Testis (tissue), 3 donors: ENCODE results near the gene HOXA2. TPM values are rescaled to one million over a fixed set of nuclear protein-coding genes. Genes with fewer than 3 reads are reported as not detected.

Experiments
- DNase-seq: peaks from one replicate; pipeline ENCODE4 v3.0.0-alpha.2; 2019
- H3K27ac ChIP-seq, 2 donors: fragments of 200-600 bp; sonication (generic); one replicate each; pipeline ENCODE4 v1.5.1; 2019
- H3K27me3 ChIP-seq: fragments of 200-600 bp; sonication (generic); one replicate; pipeline ENCODE4 v1.5.1; 2019
- H3K36me3 ChIP-seq: fragments of 200-600 bp; sonication (generic); one replicate; pipeline ENCODE4 v1.5.1; 2017; ENCODE audit warnings: low read depth; ENCODE audit errors: missing control alignments
- H3K4me1 ChIP-seq: fragments of 200-600 bp; sonication (generic); one replicate; pipeline ENCODE4 v1.5.1; 2019
- H3K4me3 ChIP-seq, 2 donors: fragments of 200-600 bp; sonication (generic); one replicate each; pipeline ENCODE4 v1.5.1; 2017 to 2019
- H3K9me3 ChIP-seq: fragments of 200-600 bp; sonication (generic); one replicate; pipeline ENCODE4 v1.5.1; 2017
- CTCF ChIP-seq, 3 experiments: fragments of 450-650 bp in 2 of 3; fragments of 200-600 bp in 1 of 3; sonication (generic) in 1 of 3; IDR thresholded peaks; one replicate each; pipeline ENCODE4 v1.5.1; 2016 to 2019; ENCODE audit warnings: antibody characterized with exemption in 3 of 3, mild to moderate bottlenecking in 2 of 3, moderate library complexity in 1 of 3
- POLR2A ChIP-seq: fragments of 450-650 bp; IDR thresholded peaks from one replicate; pipeline ENCODE4 v1.6.1; 2017; ENCODE audit warnings: antibody characterized with exemption, mild to moderate bottlenecking, moderate library complexity
- WGBS, 2 donors: methylation state at CpG; one replicate each; pipeline ENCODE4 v1.1.5; 2018; 5-methylcytosine and 5-hydroxymethylcytosine counted together
- intact Hi-C: fragments of 100-400 bp; cut with DNase I; formaldehyde crosslinking; loops from one replicate; pipeline ENCODE4 v1.15.1; 2023; ENCODE audit warnings: low total_unique reads
- polyA plus RNA-seq: library from polyadenylated mRNA; stranded (reverse); fragments of 350-450 nt; fragmentation: Illumina TruSeq; extraction: RNeasy Lipid Tissue Mini Kit (QIAGEN cat#74804); gene quantifications from one replicate; pipeline ENCODE4 v1.2.3, GENCODE V29; 2014; ENCODE audit warnings: low read depth, low replicate concordance; ENCODE audit not compliant: insufficient read depth
- total RNA-seq, 2 donors: library from RNA; depleted of rRNA; stranded (reverse); fragments of >200 nt; gene quantifications; one replicate each; pipeline ENCODE4 v1.2.3, GENCODE V29; 2016

The HOXA2 gene
- total and polyA plus RNA-seq, 3 donors from 2014 or later: 0.31 to 0.32 TPM; not detected in 1

GRCh38 chr7:27128776-27129728 lies 26.6 kb upstream of the HOXA2 start:
- Histone ChIP-seq H3K36me3 (no peaks in the 10 kb centered on the region), H3K4me3 (peak overlapping the region in 1 of 2 donors; percentile 45), H3K27me3 (no peaks in the 10 kb centered on the region), H3K27ac (no peak overlapping the region), H3K4me1 (no peaks in the 10 kb centered on the region), H3K9me3 (no peaks in the 10 kb centered on the region)
- TF ChIP-seq CTCF (IDR thresholded peaks at IDR 0.05) (no peak), POLR2A (no peak)
- DNase-seq: no peak
- intact Hi-C loops: no loop called here
- 29 to 34% methylated on average over 23 to 28 of the region's 28 CpGs for WGBS, 2 donors

- DNase-seq: no peak
- Histone ChIP-seq H3K9me3 (no peaks in the 10 kb centered on the region), H3K27ac (no peak overlapping the region), H3K4me3 (no peak overlapping the region), H3K36me3 (no peaks in the 10 kb centered on the region), H3K27me3 (no peaks in the 10 kb centered on the region), H3K4me1 (no peaks in the 10 kb centered on the region)
- WGBS, 2 donors: 47 to 57% methylated on average over 2 of the region's 2 CpGs
- no peak for TF ChIP-seq CTCF (IDR thresholded peaks at IDR 0.05)
- TF ChIP-seq POLR2A: no peak
- intact Hi-C loops: no loop called here
Measured at GRCh38 chr7:27128034-27128433, 25.6 kb upstream of the HOXA2 start.

- TF ChIP-seq POLR2A: no peak
- no peak for TF ChIP-seq CTCF (IDR thresholded peaks at IDR 0.05)
- 53 to 59% methylated on average over 3 of the region's 3 CpGs for WGBS, 2 donors
- Histone ChIP-seq H3K27me3 (no peaks in the 10 kb centered on the region), H3K9me3 (no peaks in the 10 kb centered on the region), H3K4me1 (no peaks in the 10 kb centered on the region), H3K27ac (no peak overlapping the region), H3K36me3 (no peaks in the 10 kb centered on the region), H3K4me3 (no peak overlapping the region)
- intact Hi-C loops: no loop called here
- no peak for DNase-seq
Measured at GRCh38 chr7:27126596-27127327, 24.3 kb upstream of the HOXA2 start.

GRCh38 chr7:27125986-27126394 lies 23.5 kb upstream of the HOXA2 start:
- 53% methylated on average over 5 of the region's 5 CpGs for WGBS, 2 donors
- no peak for DNase-seq
- intact Hi-C loops: no loop called here
- Histone ChIP-seq H3K4me3 (no peak overlapping the region), H3K4me1 (no peaks in the 10 kb centered on the region), H3K27ac (no peak overlapping the region), H3K27me3 (no peaks in the 10 kb centered on the region), H3K36me3 (no peaks in the 10 kb centered on the region), H3K9me3 (no peaks in the 10 kb centered on the region)
- TF ChIP-seq CTCF (IDR thresholded peaks at IDR 0.05): no peak
- TF ChIP-seq POLR2A: no peak
